ENCODE results near the gene GPATCH1.
"Not testable (repeated sequence)": the region's sequence is repeated elsewhere in the genome, so short reads cannot be mapped to it uniquely, and the experiment has no call there.

The GPATCH1 gene, protein sequence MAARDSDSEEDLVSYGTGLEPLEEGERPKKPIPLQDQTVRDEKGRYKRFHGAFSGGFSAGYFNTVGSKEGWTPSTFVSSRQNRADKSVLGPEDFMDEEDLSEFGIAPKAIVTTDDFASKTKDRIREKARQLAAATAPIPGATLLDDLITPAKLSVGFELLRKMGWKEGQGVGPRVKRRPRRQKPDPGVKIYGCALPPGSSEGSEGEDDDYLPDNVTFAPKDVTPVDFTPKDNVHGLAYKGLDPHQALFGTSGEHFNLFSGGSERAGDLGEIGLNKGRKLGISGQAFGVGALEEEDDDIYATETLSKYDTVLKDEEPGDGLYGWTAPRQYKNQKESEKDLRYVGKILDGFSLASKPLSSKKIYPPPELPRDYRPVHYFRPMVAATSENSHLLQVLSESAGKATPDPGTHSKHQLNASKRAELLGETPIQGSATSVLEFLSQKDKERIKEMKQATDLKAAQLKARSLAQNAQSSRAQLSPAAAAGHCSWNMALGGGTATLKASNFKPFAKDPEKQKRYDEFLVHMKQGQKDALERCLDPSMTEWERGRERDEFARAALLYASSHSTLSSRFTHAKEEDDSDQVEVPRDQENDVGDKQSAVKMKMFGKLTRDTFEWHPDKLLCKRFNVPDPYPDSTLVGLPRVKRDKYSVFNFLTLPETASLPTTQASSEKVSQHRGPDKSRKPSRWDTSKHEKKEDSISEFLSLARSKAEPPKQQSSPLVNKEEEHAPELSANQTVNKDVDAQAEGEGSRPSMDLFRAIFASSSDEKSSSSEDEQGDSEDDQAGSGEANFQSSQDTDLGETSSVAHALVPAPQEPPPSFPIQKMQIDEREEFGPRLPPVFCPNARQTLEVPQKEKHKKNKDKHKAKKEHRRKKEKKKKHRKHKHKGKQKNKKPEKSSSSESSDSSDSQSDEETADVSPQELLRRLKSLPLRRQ

DNA sequence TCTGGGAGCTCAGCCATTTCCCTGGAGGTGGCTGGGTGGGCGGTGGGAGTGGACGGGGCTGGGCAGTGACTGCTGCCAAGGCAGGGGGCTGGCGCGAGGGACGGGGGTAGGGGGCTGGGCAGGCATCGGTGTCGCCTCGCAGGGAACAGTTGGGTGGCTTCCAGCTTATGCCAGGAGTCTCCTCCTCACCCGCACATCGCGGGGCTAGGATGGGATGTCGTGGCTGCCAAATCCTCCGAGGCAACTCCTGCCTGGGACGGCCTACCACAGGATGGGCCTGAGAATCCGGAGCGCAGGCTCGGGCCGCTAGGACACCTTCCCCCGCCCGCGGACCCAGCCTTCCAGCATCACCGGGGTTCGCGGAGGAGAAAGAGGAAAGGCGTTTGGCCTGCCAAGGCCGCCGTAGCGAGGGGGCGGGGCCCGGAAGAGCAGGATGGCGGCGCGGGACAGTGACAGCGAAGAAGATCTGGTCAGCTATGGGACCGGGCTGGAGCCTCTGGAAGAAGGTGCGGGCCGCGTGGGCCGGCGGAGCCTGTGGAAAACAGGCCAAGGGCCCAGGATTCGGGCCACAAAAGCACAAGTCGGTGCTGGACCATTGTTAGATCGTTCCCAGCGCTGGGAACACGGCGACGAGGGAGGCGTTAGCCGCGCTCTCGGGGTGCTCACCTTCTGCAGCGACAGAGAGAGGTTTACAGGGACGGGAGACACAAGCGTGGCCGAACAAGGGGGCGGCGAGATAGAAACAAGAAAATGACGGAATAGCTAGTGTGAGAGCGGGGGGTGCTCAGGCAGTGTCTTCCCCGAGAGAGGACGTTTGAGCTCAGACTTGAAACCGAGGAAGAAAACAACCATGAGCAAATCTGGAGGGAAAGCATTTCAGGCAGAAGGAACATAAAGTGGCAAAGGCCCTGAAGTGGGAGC is at the start of gene GPATCH1:
Gene GPATCH1, plus strand, starts transcription at position 421 of the 921 bp plus-strand sequence. Its CDS starts 13 bp downstream, at position 434.
- peak; percentile 87 for DNase-seq

DNA sequence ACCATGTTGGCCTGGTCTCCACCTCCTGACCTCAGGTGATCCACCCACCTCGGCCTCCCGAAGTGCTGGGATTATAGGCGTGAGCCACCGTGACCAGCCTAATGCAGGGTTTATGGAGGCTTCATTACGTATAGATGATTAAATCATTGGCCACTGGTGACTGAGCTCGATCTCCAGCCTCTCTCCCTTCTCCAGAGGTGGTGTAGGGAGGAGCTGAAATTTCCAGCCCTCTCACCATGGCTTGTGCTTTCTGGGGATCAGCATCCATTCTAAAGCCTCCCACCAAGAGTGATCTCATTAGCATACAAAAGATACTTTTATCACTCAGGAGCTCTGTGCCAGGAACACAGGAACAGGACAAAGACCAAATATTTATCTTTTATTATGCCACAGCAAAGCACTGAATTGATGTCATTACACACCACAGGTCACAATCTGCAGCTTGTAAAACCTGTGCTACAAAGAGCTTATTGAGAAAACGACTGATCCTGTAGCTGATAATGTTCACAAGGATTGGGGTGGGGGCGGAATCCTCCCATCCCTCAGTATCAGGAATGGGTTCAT is 48.7 kb upstream of the GPATCH1 start:
- no peak for DNase-seq

DNA sequence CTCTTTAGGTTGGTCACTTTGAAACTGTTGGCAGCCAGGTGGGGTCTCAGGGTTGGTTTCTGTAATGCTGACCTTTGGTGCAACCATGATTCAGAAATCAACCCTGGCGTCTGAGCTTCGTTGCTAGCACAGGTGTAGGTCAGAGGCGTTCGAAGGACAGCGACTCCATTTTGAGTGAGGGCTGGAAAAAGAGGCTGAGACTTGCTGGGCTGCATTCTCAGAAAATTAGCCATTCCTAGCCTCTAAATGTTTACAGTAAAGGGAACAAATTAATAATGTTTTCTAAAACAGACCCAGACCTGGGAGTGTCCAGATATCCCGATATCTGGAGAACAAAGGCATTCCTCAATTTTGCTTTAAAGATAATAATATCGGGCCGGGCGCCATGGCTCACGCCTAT is 45.5 kb upstream of the GPATCH1 start:
- no peak for DNase-seq

DNA sequence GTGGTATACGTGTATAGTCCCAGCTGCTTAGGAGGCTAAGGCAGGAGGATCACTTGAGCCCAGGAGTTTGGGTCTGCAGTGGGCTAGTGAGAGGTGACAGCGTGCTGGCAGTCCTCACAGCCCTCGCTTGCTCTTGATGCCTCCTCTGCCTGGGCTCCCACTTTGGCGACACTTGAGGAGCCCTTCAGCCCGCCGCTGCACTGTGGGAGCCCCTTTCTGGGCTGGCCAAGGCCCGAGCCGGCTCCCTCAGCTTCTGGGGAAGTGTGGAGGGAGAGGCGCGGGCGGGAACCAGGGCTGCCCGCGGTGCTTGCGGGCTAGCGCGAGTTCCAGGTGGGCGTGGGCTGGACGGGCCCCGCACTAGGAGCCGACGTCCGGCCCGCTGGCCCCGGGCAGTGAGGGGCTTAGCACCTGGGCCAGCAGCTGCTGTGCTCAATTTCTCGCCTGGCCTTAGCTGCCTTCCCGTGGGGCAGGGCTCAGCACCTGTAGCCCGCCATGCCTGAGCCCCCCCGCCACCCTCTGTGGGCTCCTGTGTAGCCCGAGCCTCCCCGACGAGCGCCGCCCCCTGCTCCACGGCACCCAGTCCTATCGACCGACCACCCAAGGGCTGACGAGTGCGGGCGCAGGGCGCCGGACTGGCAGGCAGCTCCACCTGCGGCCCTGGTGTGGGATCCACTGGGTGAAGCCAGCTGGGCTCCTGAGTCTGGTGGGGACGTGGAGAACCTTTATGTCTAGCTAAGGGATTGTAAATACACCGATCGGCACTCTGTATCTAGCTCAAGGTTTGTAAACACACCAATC is 44.4 kb upstream of the GPATCH1 start:
- not testable (repeated sequence) for DNase-seq

GRCh38 chr19:33037168-33038025 is 43.6 kb upstream of the GPATCH1 start:
- DNase-seq: not testable (repeated sequence)

GRCh38 chr19:33039108-33039599 is 41.8 kb upstream of the GPATCH1 start:
- no peak for DNase-seq

DNA sequence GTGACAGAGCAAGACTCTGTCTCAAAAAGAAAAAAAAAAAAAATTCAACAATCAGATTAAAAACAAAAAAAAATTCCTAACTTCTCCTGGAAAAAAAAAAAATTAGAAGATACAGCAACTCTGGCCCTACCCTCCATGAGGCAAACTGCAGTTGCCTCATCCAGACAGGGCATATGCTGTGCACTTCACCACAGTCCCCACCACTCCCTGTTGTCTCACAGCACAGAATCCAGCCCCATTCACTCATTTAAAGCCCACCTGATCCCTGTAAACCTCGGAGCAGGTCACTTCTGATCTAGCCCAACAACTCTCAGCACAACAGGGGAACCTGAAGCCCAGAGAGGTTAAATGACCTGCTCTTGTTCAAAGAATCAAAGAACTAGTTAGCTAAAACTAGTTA is 41.2 kb upstream of the GPATCH1 start:
- DNase-seq: no peak

DNA sequence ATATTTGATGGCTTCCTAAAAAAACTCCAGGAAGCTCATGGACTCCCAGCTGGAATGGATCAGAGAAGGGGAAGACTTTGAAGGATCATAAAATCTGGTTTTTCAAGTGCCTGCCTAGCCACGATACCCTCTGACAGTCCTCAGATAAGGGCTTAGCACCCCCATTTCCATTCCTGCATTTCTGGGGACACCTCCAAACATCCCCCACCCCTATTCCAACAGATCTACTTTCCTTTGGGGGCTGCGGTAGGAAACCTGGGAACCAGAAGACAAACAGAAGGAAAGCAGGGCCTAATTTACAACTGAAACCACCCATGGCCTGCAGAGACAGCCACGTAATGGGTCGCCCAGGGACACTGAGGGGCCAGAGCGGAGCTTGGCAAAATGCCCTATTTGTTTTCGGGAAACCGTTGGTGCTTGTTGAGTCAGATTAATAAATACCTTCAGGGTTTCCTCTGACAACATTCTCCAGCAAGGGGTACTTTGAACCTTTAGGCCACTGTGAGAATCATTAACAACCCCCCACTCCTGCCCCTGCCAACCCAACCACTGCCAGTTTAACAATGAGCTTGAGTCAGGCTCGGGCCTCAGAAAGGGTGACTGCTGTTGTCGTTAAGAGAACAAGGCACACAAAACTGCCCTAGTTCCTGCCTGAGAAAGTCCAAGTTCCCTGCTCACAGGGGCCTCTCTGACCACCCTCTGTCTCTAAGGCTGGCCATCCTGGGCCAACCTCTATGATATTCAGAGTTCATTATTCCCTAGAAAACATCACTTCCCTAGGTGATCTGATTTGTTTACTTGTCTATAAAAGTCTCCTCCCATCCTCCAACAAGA is 39.8 kb upstream of the GPATCH1 start:
- DNase-seq: no peak

DNA sequence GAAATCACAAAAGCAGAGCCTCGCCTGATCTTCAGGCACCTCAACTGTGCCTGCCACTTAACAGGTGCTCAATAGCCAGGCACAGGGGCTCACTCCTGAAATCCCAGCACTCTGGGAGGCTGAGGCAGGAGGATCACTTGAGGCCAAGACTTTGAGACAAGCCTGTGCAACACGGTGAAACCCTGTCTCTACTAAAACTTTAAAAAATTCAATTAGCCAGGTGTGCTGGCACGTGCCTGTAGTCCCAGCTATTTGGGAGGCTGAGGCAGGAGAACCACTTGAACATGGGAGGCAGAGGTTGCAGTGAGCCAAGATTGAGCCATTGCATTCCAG is 39.2 kb upstream of the GPATCH1 start:
- DNase-seq: not testable (repeated sequence)

GRCh38 chr19:33047422-33047821 is 33.6 kb upstream of the GPATCH1 start:
- no peak for DNase-seq

DNA sequence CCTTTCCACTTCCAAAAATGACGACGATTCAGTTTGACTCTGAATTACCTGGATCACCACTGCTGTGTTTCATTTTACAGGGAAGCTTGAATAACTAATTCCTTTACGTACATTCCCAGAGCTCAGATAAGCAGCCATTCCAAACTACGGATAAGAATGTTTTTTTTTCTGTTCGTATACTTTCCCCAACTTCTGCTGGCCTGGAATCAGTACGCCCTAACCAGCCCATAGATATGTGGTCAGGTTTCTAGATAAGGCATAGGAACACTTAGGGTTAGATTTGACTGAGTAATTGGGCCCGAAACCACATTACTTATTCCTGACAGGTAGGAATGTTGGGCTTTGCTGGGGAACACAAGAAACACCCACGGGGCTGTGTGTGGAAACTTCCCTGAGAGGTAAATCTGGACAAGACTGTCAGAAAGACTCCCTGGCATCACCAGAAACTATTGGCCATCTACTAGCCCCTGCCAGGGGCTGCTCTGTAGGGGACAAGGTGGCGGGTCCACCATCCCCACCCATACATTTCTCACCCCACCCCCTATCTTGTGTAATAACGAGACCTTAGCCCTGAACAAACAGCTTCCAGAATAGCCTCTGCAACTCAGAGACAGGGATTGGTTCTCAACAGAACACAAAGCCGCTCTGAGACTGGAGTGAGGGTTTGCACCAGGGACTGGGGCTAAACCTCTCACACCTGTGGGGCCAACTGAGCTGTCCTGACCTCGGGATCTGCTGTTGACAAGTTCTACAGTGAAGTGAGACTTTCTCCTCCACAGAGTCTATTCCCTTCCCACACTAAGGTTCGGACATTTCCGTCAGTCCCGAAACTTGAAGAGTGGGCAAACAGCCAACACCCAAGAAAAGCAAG is 31.9 kb upstream of the GPATCH1 start:
- no peak for DNase-seq

DNA sequence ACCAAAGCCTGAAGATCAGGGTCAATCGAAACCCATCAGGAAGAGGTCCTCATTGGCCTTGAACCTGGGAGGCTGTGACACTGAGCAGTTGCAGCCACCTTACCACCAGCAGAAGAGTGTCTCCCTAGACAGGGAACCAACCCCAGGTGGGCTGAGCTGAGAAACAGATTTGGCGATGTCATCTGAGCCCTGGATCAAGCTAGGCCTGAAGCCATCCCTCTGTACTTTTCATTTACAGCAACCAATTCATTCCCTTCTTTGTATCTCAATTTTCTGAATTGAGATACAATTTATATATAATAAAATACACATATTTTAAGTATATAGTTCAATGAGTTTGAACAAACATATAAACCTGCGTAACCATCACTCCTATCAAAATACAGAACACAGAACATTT is 30.9 kb upstream of the GPATCH1 start:
- no peak for DNase-seq

DNA sequence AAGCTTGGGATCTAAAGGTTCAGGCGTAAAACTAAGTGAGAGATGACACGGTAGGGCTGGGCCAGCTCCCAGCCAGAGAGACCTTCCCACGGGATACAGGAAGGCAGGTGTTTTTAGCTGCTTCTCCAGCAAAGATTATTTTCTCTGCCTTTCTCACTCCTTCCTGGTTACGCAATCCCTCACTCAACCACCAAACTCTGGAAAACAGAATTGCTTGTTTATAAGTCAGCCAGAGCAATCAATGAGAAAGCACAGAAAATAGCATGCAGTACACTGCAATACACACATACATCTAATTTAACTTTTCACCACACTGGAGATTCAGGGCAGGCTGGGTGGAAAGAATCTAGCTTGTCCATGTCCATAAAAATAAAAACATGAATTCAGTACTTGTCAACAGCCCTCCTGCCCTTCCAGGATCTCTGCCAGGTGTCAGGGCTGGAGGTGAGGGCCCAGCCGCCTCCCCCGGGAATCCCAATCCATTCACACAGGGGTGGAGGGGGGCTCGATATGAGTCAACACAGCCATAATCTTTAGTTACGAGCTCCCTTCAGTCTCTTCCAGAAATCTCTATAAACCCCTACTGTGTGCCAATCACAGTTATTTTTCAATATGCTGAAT is 28.5 kb upstream of the GPATCH1 start:
- DNase-seq: peak; percentile 38

DNA sequence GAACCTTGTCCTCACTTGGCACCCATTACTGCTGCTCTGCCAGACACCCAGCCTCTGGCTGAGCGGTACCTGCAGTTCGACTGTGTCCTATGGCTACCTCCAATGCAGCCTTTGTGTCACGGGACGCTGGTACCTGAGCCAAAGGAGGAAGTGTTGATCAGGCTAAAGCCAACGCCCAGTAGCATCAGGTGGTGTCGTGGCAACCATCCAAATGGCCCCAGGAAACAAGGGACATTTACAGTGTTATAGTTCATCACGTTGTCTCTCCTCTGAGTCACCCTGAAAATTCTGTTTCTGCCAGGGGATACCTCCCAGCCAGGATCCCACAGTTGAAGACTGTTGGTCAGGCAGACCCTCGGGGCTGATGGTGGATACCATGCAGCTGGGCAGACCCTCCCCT is 26.4 kb upstream of the GPATCH1 start:
- no peak for DNase-seq

GRCh38 chr19:33055718-33056117 is 25.3 kb upstream of the GPATCH1 start:
- no peak for DNase-seq

GRCh38 chr19:33060586-33060985 is 20.4 kb upstream of the GPATCH1 start:
- no peak for DNase-seq

- no peak for DNase-seq
These were observed 18.1 kb upstream of the GPATCH1 start for GRCh38 chr19:33062902-33063301.

DNA sequence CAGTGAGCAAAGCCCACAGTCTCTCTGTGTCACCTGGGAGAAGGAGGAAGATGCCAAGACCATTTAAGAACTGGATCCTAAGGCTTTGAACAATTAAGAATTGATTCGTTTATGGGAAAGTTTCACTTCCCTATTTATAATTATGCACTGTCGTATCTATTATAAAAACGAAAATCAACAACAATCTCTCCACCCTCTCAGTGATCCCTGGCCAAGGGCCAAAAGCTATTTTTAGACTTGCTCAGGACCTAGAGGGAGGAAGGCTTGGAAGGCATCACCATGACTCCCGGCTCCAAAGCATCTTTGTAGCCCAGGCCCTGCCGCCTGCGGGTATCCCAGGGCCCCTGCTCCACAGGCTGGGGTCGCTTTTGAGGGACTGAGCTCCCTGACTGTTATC is 17.6 kb upstream of the GPATCH1 start:
- no peak for DNase-seq
